K562 (cell line): ENCODE measurements around the gene SIGLEC7. TPM values are rescaled to one million over a fixed set of nuclear protein-coding genes. Genes with fewer than 3 reads are reported as not detected.

Source experiments
- CCNT2 ChIP-seq: IDR thresholded peaks from 2 replicates; pipeline ENCODE4 v1.6.1; 2011; ENCODE audit warnings: borderline replicate concordance, low read depth, mild to moderate bottlenecking, moderate library complexity, mixed read lengths, low read length; ENCODE audit not compliant: insufficient read length; ENCODE audit errors: extremely low read depth
- FOXJ3 ChIP-seq: sonication (generic); formaldehyde crosslinking; IDR thresholded peaks from 2 replicates; pipeline ENCODE4 v1.4.0; 2020; ENCODE audit warnings: mild to moderate bottlenecking, missing genetic modification reagents
- KLF1 ChIP-seq: fragments of 450-650 bp; IDR thresholded peaks from 2 replicates; pipeline ENCODE4 v1.6.1; 2016; ENCODE audit warnings: missing genetic modification characterization, missing compliant biosample characterization
- SAP30 ChIP-seq: fragments of 200-600 bp; sonication (generic); IDR thresholded peaks from 2 replicates; pipeline ENCODE4 v1.6.1; 2012; ENCODE audit warnings: borderline replicate concordance, low read depth, mild to moderate bottlenecking, moderate library complexity, low read length, control low read depth, inconsistent platforms; ENCODE audit not compliant: insufficient read depth, poor library complexity, severe bottlenecking
- TAL1 ChIP-seq: fragments of 450-650 bp; IDR thresholded peaks from 2 replicates; pipeline ENCODE4 v1.6.1; 2016; ENCODE audit warnings: mild to moderate bottlenecking
- ZNF551 ChIP-seq: fragments of 250-450 bp; sonication (Bioruptor Pico); IDR thresholded peaks from 2 replicates; pipeline ENCODE4 v1.5.0; 2021; ENCODE audit warnings: mild to moderate bottlenecking, moderate library complexity
- polyA plus RNA-seq, 8 experiments: library from polyadenylated mRNA; depleted of rRNA in 4 of 8; stranded (reverse) in 5 of 8; unstranded in 3 of 8; fragments of >200 nt; fragmentation: Nextera tagmentation in 2 of 8; fragmentation: Illumina TruSeq in 1 of 8; extraction: Ambion mirVana in 2 of 8; extraction: Trizol in 1 of 8; gene quantifications; 2 replicates each; pipeline versions ENCODE4 v1.2.1 to v1.2.3, GENCODE V29; 2011 to 2014; ENCODE audit warnings: inconsistent platforms in 1 of 8, missing spikeins in 1 of 8
- total RNA-seq, 7 experiments: library from RNA; depleted of rRNA in 6 of 7; stranded (reverse); fragments of >200 nt in 6 of 7; fragmentation: Illumina TruSeq in 2 of 7; extraction: Trizol in 2 of 7; gene quantifications; 2 replicates each; pipeline versions ENCODE4 v1.2.1 to v1.2.3, GENCODE V29; 2011 to 2021; ENCODE audit warnings: low replicate concordance in 1 of 7
- TF ChIP-seq, protein P1 (sequence below): fragments of 450-650 bp; IDR thresholded peaks from 2 replicates; pipeline ENCODE4 v1.6.1; 2017; ENCODE audit warnings: antibody characterized with exemption, mild to moderate bottlenecking
- TF ChIP-seq, protein P2 (sequence below): sonication (generic); formaldehyde crosslinking; IDR thresholded peaks from 2 replicates; pipeline ENCODE4 v1.8.1; 2023; ENCODE audit warnings: mild to moderate bottlenecking, missing genetic modification reagents
- TF ChIP-seq, protein P3 (sequence below), 2 experiments: fragments of 450-650 bp; IDR thresholded peaks; 2 replicates each; pipeline ENCODE4 v1.6.1; 2016
- TF ChIP-seq, protein P4 (sequence below), 2 experiments: fragments of 250-450 bp in 1 of 2; fragments of 450-650 bp in 1 of 2; sonication (Bioruptor Pico) in 1 of 2; IDR thresholded peaks; 2 replicates each; pipeline versions ENCODE4 v1.6.1 to v1.8.0; 2016 to 2021; ENCODE audit warnings: mild to moderate bottlenecking in 2 of 2, moderate library complexity in 2 of 2, missing compliant biosample characterization in 1 of 2, missing genetic modification characterization in 1 of 2

SIGLEC7 gene
- total and polyA plus RNA-seq, 9 of the 15 experiments (the other 6 are each of a cell fraction or from before 2014, with no cell fraction given) = 0.10 to 0.12 TPM; not detected in 7

DNA sequence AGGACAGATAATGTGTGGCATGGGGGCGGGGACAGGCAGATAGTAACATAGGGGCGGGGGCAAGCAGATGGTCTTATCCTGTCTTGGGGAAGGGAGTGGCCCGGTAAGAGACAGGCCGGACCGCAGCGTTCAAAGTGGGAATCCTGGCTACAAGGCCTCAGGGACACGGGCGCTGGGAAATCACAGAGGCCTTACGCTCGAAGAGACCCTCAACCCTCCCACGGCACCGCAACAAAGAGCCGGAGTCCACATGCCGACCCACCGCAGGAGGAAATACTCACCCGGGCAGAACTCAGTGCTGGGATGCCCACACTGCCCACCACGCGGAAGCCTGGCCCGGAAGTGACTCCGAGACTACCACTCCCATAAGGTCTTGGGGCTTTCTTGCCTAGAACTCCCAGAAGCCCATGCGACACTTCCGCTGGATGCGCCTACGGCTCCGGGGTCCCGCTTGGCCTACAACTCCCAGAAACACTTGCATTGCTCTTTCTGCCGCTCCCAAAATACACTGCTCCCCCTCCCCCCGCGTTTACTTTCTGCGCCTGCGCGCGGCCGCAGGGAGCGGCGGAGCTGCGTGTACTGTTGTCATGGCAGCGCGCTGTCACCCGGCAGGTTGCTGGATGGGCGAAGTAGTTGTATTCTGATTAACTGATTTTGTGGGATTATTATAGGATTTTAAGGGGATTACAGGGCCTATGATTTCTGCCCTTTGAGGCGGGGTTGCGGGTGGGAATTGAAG, 33.9 kb upstream of the SIGLEC7 start, which contains the start of gene CTU1 (continued):
- TF ChIP-seq, protein P1, sequence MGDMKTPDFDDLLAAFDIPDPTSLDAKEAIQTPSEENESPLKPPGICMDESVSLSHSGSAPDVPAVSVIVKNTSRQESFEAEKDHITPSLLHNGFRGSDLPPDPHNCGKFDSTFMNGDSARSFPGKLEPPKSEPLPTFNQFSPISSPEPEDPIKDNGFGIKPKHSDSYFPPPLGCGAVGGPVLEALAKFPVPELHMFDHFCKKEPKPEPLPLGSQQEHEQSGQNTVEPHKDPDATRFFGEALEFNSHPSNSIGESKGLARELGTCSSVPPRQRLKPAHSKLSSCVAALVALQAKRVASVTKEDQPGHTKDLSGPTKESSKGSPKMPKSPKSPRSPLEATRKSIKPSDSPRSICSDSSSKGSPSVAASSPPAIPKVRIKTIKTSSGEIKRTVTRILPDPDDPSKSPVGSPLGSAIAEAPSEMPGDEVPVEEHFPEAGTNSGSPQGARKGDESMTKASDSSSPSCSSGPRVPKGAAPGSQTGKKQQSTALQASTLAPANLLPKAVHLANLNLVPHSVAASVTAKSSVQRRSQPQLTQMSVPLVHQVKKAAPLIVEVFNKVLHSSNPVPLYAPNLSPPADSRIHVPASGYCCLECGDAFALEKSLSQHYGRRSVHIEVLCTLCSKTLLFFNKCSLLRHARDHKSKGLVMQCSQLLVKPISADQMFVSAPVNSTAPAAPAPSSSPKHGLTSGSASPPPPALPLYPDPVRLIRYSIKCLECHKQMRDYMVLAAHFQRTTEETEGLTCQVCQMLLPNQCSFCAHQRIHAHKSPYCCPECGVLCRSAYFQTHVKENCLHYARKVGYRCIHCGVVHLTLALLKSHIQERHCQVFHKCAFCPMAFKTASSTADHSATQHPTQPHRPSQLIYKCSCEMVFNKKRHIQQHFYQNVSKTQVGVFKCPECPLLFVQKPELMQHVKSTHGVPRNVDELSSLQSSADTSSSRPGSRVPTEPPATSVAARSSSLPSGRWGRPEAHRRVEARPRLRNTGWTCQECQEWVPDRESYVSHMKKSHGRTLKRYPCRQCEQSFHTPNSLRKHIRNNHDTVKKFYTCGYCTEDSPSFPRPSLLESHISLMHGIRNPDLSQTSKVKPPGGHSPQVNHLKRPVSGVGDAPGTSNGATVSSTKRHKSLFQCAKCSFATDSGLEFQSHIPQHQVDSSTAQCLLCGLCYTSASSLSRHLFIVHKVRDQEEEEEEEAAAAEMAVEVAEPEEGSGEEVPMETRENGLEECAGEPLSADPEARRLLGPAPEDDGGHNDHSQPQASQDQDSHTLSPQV = peak; percentile 69
- TF ChIP-seq, protein P2, sequence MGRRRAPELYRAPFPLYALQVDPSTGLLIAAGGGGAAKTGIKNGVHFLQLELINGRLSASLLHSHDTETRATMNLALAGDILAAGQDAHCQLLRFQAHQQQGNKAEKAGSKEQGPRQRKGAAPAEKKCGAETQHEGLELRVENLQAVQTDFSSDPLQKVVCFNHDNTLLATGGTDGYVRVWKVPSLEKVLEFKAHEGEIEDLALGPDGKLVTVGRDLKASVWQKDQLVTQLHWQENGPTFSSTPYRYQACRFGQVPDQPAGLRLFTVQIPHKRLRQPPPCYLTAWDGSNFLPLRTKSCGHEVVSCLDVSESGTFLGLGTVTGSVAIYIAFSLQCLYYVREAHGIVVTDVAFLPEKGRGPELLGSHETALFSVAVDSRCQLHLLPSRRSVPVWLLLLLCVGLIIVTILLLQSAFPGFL (CRISPR knock-in tag) = peak; percentile 17; the same call in 1 of the 2 replicates
- TF ChIP-seq FOXJ3 (peak; percentile 56), CCNT2 (peak; percentile 20), KLF1 (tag) (peak; percentile 85), TAL1 (peak; percentile 33; the same call in 1 of the 2 replicates), SAP30 (peak; percentile 77), ZNF551 (CRISPR knock-in tag) (no peak)
- TF ChIP-seq, protein P3, sequence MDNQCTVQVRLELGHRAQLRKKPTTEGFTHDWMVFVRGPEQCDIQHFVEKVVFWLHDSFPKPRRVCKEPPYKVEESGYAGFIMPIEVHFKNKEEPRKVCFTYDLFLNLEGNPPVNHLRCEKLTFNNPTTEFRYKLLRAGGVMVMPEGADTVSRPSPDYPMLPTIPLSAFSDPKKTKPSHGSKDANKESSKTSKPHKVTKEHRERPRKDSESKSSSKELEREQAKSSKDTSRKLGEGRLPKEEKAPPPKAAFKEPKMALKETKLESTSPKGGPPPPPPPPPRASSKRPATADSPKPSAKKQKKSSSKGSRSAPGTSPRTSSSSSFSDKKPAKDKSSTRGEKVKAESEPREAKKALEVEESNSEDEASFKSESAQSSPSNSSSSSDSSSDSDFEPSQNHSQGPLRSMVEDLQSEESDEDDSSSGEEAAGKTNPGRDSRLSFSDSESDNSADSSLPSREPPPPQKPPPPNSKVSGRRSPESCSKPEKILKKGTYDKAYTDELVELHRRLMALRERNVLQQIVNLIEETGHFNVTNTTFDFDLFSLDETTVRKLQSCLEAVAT (IDR thresholded peaks at IDR 0.05) = 0 out of 4 replicates have a peak, but pooled peaks of 1 of the 2 experiments have one; percentile 15
- TF ChIP-seq, protein P4, sequence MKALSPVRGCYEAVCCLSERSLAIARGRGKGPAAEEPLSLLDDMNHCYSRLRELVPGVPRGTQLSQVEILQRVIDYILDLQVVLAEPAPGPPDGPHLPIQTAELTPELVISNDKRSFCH (CRISPR knock-in tag; IDR thresholded peaks at IDR 0.05) = no peak
- TF ChIP-seq, protein P4 (tag; IDR thresholded peaks at IDR 0.05) = no peak
